Stimulated activated CD8-positive, alpha-beta memory T cell treated with anti-CD3 and anti-CD28 coated beads, Interleukin-7, amount 100 ng/mL, for 48 hours (primary cell): ENCODE measurements around the gene FLRT1.

Source experiments
- DNase-seq, 2 donors: peaks; one replicate each; pipeline ENCODE4 v3.0.0-alpha.2; 2020; ENCODE audit warnings: low read depth in 1 of 2; ENCODE audit errors: extremely low read depth in 1 of 2

Gene FLRT1

DNA sequence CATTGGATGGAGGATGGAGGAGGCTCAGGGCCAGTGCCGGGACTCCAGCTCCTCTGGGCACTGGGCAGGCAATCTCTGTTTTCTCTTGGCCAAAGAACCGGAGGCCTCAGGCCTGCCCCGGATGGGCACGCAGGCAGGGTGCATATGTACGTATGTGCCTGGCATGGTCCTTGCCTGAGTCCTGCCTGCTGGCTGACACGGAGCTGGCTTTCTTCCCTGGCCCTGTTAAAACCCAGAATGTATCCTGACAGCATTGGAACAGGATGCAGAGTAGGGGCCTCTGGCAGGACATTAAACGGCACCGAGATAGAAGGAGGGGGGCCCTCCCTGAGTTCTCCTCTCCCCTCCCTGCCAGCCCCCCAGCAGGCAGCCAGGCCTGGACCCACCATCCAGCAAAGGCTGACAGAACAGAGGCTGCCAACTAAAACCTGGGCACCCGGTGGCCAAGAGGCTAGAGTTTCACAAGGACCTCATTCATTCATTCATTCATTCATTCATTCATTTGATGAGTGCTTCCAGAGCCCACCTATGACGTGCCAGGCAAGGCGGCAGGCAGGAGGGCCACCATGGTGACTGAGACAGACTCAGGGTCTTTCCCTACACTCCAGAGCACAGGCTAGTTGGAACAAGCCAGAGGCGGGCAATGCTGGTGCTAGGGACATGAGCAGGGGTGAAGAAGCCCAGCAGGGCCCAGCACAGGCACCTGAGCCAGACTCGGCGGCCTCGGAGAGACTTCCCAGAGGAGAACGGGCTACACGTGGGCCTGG lies 28.8 kb downstream of the FLRT1 start:
- DNase-seq, result no peak

DNA sequence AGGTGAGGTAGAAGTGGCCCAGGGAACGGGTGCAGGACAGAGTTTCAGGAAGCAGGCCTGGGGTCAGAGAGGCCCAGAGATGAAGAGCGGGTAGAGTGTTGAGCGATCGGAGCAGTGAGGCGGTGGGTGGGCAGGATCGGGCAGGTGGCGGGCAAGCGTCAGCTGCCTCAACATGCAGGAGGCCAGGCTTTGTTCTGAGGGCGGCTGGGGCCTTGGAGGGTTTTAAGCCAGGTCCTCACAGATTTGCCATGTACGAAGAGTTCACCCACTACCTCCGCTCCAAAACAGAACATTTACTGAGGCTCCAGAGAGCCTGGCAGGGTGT lies 29.4 kb downstream of the FLRT1 start:
- DNase-seq, result no peak

DNA sequence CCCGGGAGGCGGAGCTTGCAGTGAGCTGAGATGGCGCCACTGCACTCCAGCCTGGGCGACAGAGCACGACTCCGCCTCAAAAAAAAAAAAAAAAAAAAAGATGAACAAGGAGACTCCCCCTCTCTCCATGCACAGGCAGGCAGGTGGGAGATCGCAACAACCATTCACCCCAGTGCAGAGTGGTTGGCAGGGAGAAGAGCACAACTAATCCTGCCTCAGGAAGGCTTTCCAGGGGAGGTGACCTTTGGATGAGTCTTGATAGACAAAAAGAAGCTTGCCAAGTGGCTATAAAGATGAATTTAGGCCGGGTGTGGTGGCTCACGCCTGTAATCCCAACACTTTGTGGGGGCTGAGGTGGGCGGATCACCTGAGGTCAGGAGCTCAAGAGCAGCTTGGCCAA lies 30.0 kb downstream of the FLRT1 start:
- no peak for DNase-seq

DNA sequence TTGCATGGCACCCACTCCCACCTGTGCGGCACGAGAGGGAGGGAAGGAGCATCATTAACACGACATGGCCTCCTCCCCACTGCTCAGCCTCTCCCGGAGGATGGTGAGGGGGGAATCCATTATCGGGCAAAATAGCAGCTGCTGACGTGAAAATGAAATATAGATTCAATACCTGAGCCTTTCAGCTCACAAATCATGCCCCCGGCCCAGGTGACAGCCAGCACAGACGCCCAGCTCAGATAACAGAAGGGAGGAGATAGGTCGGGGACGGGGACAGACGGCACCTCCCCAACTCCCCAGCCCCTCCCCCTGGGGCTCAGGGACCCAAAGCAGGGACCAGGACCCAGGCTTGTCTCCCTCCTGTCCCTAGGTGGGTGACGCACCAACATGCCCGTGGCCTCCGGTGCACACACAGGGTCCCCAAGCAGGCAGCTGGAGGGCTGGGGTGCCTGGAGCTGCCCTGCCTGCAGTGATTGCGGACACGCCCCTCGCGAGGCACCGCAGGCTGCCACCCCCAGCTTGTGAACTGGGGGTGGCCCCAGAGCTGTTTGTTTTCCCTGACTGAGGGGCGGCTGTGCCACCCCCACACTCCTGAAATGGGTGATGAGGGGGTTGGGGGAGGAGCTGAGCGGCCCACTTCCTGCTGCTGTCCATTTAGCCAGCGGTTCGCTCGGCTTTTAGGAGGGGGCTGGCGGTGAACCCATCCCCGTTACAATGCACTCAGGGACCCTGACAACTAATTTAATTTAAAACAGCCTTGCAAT lies 31.7 kb downstream of the FLRT1 start:
- peak in 1 of 2 donors; percentile 8 for DNase-seq

DNA sequence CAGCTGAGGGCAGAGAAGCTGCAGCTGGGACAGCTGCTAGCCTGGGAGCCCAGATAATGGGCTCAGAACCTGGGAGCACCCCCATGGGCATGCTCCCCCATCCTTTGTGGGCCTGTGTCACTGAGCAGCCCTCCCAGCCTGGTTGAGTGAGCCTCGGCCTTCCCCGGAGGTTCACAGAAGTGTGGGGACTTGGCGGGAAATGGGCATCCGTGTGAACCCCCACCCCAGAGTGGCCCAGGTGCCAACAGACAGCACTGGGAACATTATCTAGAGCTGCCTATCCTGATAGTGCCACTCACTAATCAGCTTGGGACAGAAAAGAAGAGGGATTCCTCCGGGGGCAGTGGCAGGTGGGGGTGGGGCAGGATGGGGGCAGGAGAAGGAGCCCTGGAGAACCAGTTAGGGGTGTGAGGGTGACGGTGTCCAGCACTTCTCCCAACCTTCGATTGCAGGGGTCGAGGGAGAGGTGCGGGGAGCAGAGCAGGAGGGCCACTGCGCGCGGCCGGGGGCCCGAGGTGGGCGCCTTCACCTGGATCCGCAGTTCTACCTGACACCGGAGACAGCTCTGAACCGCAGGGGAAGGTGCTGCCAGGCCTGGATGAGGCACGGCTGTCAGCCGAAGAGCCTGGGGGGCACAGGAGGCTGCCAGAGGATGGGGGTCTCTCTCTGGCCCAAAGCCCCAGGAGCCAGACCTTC lies 33.1 kb downstream of the FLRT1 start:
- no peak for DNase-seq

DNA sequence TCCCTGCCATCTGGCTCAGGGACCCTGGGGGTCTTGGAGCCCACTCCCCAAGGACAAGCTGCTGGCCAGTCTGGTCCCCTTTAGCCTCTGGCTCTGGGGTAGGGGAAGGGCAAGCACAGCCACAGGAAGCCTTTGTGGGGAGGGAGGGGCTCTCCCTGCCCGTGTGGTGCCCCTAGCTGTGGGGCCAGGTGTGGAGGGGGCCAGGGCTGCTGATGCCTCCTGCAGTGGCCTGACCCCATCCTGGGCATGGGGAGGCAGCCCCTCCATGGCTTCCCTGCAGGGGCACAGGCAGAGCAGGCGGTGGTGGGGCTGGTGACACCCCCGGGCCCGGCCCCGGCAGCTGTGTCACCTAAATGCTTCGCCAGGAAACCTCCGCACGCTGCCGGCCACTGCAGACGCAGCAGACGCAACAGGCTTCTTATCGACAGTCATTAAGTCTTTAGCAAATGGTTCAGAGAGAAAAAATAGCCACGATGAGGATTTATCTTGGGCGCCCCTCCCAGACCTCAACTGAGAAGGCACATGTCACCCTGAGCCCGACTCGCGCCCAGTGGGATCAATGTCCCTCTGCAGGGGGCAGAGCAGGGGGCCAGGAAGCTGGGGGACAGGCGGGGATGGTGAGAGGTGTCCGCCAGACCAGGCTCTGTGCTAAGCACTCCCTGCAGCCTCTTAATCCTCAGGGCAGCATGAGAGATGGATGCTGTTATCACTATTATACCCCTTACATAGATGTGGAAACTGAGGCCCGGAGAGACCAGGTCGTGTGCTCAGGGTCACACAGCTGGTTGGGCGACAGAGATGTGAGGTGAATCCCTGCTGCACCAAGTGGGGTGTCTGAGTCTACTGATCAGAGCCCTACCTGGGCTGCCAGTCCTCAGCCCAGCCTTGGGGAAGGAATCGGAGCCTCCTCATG lies 33.9 kb downstream of the FLRT1 start:
- no peak for DNase-seq

DNA sequence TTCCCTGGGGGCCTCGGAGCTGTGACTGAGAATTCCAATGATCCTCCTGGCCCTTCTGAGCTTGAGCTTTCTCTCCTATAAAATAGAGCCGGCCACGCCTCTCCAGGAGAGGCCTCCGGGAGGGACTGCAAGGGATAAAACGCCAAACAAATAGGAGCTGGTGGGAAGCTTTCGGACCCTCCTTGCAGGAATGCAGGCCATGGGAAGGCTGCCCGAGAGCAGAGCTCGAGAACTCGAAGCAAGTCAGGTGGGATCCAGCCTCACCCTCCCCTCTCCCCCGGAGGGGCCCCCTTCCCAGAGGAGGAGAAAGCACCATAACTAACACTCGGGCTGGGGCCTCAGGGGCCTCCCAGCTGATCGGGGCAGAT lies 34.6 kb downstream of the FLRT1 start:
- DNase-seq, result no peak

DNA sequence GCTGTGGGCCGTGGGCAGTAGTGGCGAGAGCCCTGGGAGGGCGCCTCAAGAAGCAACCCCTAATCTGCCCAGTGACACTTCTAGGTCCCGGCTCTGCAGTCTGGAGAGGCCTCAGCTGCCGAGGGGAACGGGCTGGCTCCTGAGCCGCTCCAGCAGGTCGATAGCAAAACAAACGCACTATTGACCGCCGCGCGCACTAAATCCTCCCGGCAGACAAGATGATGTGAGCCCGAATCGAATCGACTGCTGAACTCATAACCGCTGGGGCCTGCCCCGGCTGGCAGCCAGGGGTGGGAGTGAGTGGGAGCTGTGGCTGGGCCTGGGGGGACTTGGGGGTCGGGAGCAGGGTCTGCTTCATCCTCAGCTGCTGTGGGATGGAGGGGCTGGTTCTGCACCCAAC lies 36.1 kb downstream of the FLRT1 start:
- no peak for DNase-seq

DNA sequence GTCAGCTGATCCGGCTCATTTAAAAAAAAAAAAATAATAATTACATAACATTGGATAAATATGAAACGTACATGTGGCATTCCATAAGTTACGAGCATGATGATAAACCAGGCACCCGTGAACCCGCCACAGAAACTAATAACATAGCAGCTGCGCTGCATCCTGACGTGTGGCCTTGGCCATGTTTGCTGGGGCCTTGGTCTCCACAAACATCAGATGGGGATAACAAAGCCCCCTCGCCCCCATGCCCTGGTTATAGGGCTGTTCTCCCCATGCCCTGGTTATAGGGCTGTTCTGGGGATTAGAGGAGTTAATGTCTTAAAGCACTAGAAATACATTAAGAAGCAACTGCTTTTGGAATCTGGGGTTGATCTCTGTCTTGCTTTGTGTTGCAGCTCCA lies 36.7 kb downstream of the FLRT1 start:
- DNase-seq, result no peak

DNA sequence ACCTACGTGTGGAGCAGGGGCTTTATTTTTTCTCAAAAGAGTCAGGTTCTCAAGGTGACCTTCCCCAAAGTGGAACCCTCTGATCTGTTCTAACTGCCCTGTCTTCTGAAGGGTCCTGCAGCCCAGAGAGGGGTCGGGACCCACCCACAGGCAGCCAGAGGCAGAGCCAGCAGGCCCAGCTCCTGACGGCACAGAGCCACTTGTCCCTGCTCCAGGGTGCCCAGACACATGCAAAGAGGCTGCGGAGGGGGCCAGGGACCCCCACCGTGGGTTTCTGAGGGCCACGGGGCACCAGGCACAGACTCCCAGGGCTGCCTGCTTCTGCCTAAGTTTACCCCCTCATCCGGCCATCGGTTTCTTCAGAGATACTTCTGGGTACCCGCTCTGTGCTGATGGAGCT lies 37.1 kb downstream of the FLRT1 start:
- no peak for DNase-seq

DNA sequence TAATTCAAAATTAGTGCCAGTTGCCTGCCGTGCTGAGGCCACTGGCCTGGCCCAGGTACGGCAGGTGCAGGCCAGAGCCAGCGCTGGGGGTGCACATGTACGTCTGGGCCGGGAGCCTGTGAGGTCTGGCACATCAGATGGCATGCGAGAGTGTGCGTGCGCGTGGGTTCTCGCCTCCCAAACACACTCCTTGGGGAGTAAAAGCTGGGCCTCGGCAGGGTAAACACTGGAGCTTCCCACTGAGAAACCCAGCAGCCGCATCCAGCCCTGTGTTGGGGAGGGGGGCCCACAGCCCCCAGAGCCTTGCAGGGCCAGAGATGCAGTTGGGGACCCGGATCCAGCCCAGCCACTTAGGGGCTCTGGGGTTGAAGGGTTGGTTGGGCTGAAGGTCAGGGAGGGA lies 37.8 kb downstream of the FLRT1 start:
- no peak for DNase-seq

DNA sequence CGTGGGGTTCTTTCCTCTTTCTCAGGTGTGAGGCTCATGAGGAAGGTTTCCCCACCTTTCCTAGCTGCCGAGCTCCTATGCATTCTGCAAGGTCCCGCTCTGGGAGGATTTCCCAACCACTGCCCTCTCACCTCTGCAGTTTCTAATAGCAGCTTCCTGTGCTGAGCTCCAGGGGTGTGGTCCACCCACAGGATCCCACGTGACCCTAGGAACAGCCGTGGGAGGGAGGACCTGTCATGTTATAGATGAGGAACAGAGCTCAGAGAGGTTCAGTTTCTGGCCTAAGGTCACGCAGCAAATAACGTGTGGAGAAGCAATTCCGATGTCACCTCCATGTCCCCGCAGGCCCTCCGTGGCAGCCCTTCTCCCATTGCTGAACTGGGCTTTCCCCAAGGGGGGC lies 38.5 kb downstream of the FLRT1 start:
- DNase-seq, result no peak

DNA sequence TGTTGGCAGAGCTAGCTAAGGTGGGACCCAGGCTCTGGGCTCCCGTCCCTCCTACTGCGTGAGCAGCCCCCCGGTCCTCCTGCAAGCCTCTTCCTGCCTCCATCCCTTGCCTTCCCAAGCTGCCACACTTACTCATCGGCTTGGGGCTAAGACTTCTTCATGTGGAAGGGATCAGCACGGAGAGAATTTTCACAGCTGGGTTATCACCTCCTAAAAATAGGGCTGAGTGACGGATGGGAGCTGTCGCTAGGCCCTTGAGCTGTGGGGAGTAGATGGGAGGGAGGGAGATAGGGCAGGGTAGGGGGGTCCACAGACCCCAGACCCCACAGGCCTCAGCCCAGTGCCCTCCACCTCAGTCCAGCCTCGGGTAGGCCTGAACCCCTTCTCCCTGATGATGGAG lies 41.0 kb downstream of the FLRT1 start:
- no peak for DNase-seq

DNA sequence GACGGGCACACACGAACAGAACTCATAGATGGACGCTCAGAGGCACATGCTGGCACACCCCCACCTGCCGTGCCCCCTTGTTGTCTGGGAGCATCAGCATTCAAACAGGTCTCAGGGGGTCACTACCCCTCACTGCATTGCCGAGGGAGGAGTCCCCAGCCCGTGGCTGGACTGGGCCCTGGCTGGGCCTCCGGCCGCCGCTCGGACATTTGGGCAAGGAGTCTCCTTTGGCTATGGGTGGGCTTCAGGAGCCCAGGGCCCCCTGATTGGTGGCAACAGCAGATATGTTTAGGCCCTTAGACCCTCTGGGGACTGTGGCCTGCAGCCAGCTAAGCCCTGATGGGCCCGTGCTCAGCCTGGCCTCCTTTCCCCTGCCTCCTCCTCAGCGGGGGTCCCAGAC lies 41.9 kb downstream of the FLRT1 start:
- DNase-seq, result no peak

DNA sequence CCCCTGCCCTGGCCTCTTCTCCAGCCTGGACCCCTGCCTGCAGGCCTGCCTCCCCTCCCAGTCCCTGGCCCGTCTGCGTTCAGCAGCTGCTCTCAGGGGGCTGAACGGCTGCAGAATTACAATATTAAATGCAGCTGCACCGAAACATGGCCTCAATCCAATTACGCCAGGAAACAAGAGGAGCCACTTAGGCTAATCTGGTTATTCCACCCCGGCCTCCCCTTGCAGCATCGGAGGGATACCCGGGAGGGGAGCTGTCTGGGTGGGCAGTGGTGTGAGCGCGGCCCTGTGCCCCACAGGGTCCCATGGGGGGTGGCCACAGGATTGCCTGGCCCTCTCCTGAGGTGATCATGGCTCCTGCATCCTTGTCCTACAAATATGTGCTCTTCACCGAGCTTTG lies 42.6 kb downstream of the FLRT1 start:
- no peak for DNase-seq

DNA sequence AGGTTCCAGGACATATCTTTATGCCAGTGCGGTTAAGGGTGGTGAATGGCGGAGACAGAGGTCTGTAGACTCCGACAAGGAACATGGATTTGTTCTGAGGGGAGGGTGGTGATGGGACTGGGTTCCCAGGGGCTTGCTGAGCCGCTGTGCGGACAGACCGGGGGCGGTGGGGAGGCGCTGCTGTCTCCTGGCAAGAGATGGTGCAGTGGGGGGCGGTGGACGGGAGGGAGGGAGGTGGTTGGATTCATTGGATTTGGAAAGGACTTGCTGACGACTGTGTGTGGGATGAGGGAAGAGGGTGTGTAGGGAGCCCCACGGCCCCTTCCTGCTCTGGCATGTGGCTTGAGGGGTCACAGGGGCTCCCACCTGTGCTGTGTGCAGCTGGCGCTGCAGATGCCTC lies 43.2 kb downstream of the FLRT1 start:
- DNase-seq, result no peak

DNA sequence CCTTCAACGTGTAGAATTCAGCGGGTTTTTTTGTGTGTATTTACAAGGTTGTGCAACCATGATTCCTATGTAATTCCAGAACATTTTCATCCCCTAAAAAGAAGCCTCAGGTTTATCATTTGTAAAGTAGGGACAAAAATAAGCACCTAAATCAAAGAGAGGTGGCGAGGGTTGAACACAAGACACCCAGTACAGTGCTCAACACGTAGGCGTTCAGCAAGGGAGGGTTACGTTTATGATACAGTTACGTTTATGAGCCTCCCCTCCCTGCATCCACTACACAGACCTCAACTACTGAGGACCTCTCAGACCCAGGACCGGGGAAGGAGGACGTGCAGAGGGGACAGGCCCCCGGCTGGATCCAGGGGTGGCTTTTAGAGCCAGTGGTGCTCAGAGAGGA lies 44.7 kb downstream of the FLRT1 start:
- DNase-seq, result no peak

DNA sequence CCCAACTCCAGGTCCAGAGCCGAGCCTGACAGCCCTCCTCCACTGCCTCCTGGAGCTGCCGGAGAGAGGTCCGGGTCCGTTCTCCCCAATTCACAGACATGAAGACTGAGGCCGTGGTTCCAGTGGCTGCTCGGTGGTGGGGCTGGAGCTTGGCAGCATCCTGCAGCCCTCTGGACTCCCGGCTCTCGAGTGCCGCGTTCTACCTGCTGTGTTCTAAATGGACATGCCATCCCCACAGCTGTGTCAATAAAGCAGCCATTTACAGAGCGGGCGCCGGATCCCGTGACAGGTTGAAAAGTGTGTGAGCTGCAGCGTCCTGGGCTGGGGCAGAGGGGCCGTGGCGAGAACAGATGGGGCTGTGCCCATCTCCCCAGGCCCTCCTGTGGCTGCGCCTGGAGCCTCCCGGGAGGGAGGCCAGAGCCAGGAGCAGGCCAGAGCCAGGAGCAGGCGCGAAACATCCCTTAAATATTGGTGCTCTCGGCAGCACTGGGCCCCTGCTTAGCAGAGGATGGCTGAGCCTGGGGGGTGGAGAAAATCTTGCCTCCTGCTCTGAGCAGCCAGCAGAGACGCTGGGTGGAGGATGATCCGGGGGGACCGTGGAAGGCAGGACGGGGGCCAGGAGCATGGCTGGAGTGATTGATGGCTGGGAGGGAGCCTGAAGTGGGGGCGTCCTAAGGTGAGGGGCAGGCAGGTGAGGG lies 46.2 kb downstream of the FLRT1 start:
- DNase-seq, result no peak

DNA sequence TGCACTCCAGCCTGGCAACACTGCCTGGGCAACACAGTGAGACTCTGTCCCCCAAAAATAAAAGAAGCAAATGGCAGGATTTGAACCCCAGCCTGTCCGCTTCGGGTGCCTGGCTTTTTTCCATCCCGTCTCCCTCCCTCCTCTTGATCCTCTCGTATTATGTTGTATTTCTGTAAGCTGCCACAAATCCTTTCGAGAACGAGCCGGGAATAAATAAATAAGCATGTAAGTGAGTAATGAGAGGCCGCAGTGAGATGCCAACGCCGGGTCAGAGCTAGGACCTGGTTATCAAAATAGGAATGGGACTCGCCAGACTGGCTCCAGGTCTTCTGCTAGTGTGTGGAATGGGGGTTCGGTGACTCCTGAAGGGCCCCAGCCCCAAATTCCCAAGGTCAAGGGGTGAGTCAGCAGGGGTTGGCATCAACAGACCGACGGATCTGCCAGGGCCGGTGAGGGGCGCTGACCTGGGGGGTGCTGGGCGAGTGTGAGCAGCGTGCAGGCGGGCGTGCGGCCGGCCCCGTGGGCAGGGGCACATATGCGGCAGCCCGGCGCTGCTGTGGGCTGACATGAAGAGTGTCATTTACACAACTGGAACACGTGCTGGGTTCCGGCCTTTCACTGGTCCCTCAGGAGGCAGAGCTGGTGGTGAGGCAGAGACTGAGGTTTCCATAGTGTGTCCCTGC lies 47.8 kb downstream of the FLRT1 start:
- DNase-seq, result no peak
